HG03139 (cell line): Measurements from ENCODE around the gene SRD5A2.

Experiments
- ATAC-seq: cut with Tn5 transposase; IDR thresholded peaks from one replicate; pipeline ENCODE4 v1.9.1; 2021; ENCODE audit not compliant: unreplicated experiment

Gene SRD5A2

GRCh38 chr2:31474296-31474695, 106.4 kb downstream of the SRD5A2 start:
- no peak for ATAC-seq
